Activated naive CD4-positive, alpha-beta T cell treated with anti-CD3 and anti-CD28 coated beads for 36 hours (primary cell): ENCODE results near the gene PLD1. TPM values are rescaled to one million over a fixed set of nuclear protein-coding genes. Genes with fewer than 3 reads are reported as not detected.

ENCODE experiments used
- CTCF ChIA-PET: fragments of 350-600 bp; sonication (Branson Sonifier 250); formaldehyde crosslinking; loops from one replicate; lab custom pipeline; 2021; ENCODE audit warnings: antibody characterized with exemption; lab: Charles Lee
- DNase-seq: peaks from one replicate; pipeline ENCODE4 v3.0.0-alpha.2; 2020
- H3K27ac Mint-ChIP-seq: one replicate; pipeline ENCODE4 v1.8.0; 2021; ENCODE audit warnings: mild to moderate bottlenecking, mixed read lengths
- H3K27me3 Mint-ChIP-seq: one replicate; pipeline ENCODE4 v1.8.0; 2021; ENCODE audit warnings: low read depth, mixed read lengths
- H3K36me3 Mint-ChIP-seq: one replicate; pipeline ENCODE4 v1.8.0; 2021; ENCODE audit warnings: low read depth, mixed read lengths
- H3K4me1 Mint-ChIP-seq: one replicate; pipeline ENCODE4 v1.8.0; 2021; ENCODE audit warnings: low read depth, mixed read lengths
- H3K4me3 Mint-ChIP-seq: one replicate; pipeline ENCODE4 v1.8.0; 2021; ENCODE audit warnings: mild to moderate bottlenecking, moderate library complexity, mixed read lengths
- H3K9me3 Mint-ChIP-seq: one replicate; pipeline ENCODE4 v1.8.0; 2021; ENCODE audit warnings: mixed read lengths
- intact Hi-C: fragments of 100-400 bp; cut with micrococcal nuclease; formaldehyde crosslinking; loops from one replicate; pipeline ENCODE4 v1.15.1; 2023
- total RNA-seq, 2 experiments: library from RNA; stranded (reverse); gene quantifications; one replicate each; pipeline ENCODE4 v1.2.3, GENCODE V29; 2021

The PLD1 gene
- total RNA-seq, 2 experiments from 2014 or later: 0.25 TPM; not detected in 1

GRCh38 chr3:171600030-171600429, 210.3 kb downstream of the PLD1 start:
- intact Hi-C loops: no loop called here
- CTCF ChIA-PET: interaction anchor here (0.8 kb wide), 1 partner anchor 38 kb away, joined by 9 read pairs; no protein-coding TSS in a partner anchor
- DNase-seq: no peak
- no peak overlapping the region for H3K4me3 Mint-ChIP-seq
- no peaks in the 10 kb centered on the region for H3K27me3 Mint-ChIP-seq
- H3K27ac Mint-ChIP-seq: no peak overlapping the region
- H3K36me3 Mint-ChIP-seq: no peaks in the 10 kb centered on the region
- H3K9me3 Mint-ChIP-seq: no peaks in the 10 kb centered on the region
- H3K4me1 Mint-ChIP-seq: no peaks in the 10 kb centered on the region

GRCh38 chr3:171598990-171599389, 211.3 kb downstream of the PLD1 start:
- H3K27me3 Mint-ChIP-seq: peaks cover 3% of the 10 kb centered on the region
- intact Hi-C loops: no loop called here
- H3K27ac Mint-ChIP-seq: no peak overlapping the region
- H3K36me3 Mint-ChIP-seq: no peaks in the 10 kb centered on the region
- no peak overlapping the region for H3K4me3 Mint-ChIP-seq
- no peaks in the 10 kb centered on the region for H3K4me1 Mint-ChIP-seq
- DNase-seq: no peak
- no peaks in the 10 kb centered on the region for H3K9me3 Mint-ChIP-seq
- CTCF ChIA-PET: no interaction called here

- intact Hi-C loops: no loop called here
- no peaks in the 10 kb centered on the region for H3K36me3 Mint-ChIP-seq
- no peaks in the 10 kb centered on the region for H3K4me1 Mint-ChIP-seq
- DNase-seq: no peak
- H3K4me3 Mint-ChIP-seq: no peak overlapping the region
- no peak overlapping the region for H3K27ac Mint-ChIP-seq
- H3K27me3 Mint-ChIP-seq: peaks cover 3% of the 10 kb centered on the region
- H3K9me3 Mint-ChIP-seq: no peaks in the 10 kb centered on the region
- CTCF ChIA-PET: no interaction called here
These were observed 217.5 kb downstream of the PLD1 start for GRCh38 chr3:171592786-171593185.

- Mint-ChIP-seq H3K4me1 (no peaks in the 10 kb centered on the region), H3K9me3 (no peaks in the 10 kb centered on the region), H3K4me3 (no peak overlapping the region), H3K27ac (no peak overlapping the region), H3K27me3 (peaks cover 3% of the 10 kb centered on the region), H3K36me3 (no peaks in the 10 kb centered on the region)
- intact Hi-C loops: no loop called here
- CTCF ChIA-PET: no interaction called here
- DNase-seq: no peak
These were observed 219.2 kb downstream of the PLD1 start for GRCh38 chr3:171591070-171591469.

- H3K27ac Mint-ChIP-seq: no peak overlapping the region
- intact Hi-C loops: no loop called here
- H3K36me3 Mint-ChIP-seq: no peaks in the 10 kb centered on the region
- CTCF ChIA-PET: no interaction called here
- DNase-seq: no peak
- no peak overlapping the region for H3K4me3 Mint-ChIP-seq
- H3K9me3 Mint-ChIP-seq: no peaks in the 10 kb centered on the region
- H3K4me1 Mint-ChIP-seq: no peaks in the 10 kb centered on the region
- no peaks in the 10 kb centered on the region for H3K27me3 Mint-ChIP-seq
These were observed 224.0 kb downstream of the PLD1 start for GRCh38 chr3:171586274-171586673.

GRCh38 chr3:171585039-171585438, 225.2 kb downstream of the PLD1 start:
- H3K36me3 Mint-ChIP-seq: no peaks in the 10 kb centered on the region
- intact Hi-C loops: no loop called here
- no peak for DNase-seq
- no peak overlapping the region for H3K4me3 Mint-ChIP-seq
- no peak overlapping the region for H3K27ac Mint-ChIP-seq
- H3K4me1 Mint-ChIP-seq: no peaks in the 10 kb centered on the region
- H3K27me3 Mint-ChIP-seq: no peaks in the 10 kb centered on the region
- no peaks in the 10 kb centered on the region for H3K9me3 Mint-ChIP-seq
- CTCF ChIA-PET: no interaction called here

- H3K27ac Mint-ChIP-seq: no peak overlapping the region
- H3K9me3 Mint-ChIP-seq: no peaks in the 10 kb centered on the region
These were observed 226.2 kb downstream of the PLD1 start for GRCh38 chr3:171584100-171584499.

GRCh38 chr3:171574556-171575240, 235.6 kb downstream of the PLD1 start:
- CTCF ChIA-PET: interaction anchor here (0.6 to 2.0 kb wide), 5 partner anchors 9 to 768 kb away, joined by 3 to 5 read pairs (median 4); no protein-coding TSS in a partner anchor
- DNase-seq: no peak
- intact Hi-C loops: no loop called here
- Mint-ChIP-seq H3K9me3 (peaks cover 4% of the 10 kb centered on the region), H3K27me3 (peaks cover 8% of the 10 kb centered on the region), H3K27ac (no peak overlapping the region), H3K36me3 (no peaks in the 10 kb centered on the region), H3K4me3 (no peak overlapping the region), H3K4me1 (no peaks in the 10 kb centered on the region)

More at GRCh38 chr3:171584100-171584499, 226.2 kb downstream of the PLD1 start:
- no peak for DNase-seq
- Mint-ChIP-seq H3K4me1 (no peaks in the 10 kb centered on the region), H3K27me3 (no peaks in the 10 kb centered on the region), H3K36me3 (no peaks in the 10 kb centered on the region), H3K4me3 (no peak overlapping the region)
- intact Hi-C loops: no loop called here
- CTCF ChIA-PET: no interaction called here

GRCh38 chr3:171569571-171570132, 240.6 kb downstream of the PLD1 start:
- H3K9me3 Mint-ChIP-seq: peaks cover 4% of the 10 kb centered on the region

GRCh38 chr3:171568766-171569165, 241.5 kb downstream of the PLD1 start:
- no peak for DNase-seq
- CTCF ChIA-PET: no interaction called here
- Mint-ChIP-seq H3K27me3 (no peaks in the 10 kb centered on the region), H3K36me3 (no peaks in the 10 kb centered on the region), H3K4me1 (no peaks in the 10 kb centered on the region), H3K27ac (no peak overlapping the region), H3K4me3 (no peak overlapping the region), H3K9me3 (peaks cover 4% of the 10 kb centered on the region)
- intact Hi-C loops: loop anchor here (10.0 kb wide), 1 partner anchor 694 kb away; the partner anchor contains the start of gene RPL22L1

More at GRCh38 chr3:171569571-171570132, 240.6 kb downstream of the PLD1 start:
- Mint-ChIP-seq H3K27ac (no peak overlapping the region), H3K4me3 (no peak overlapping the region), H3K4me1 (no peaks in the 10 kb centered on the region), H3K36me3 (no peaks in the 10 kb centered on the region), H3K27me3 (no peaks in the 10 kb centered on the region)
- intact Hi-C loops: loop anchor here (10.0 kb wide), 1 partner anchor 695 kb away; the partner anchor contains the start of gene RPL22L1
- CTCF ChIA-PET: interaction anchor here (1.4 kb wide), 1 partner anchor 407 kb away, joined by 4 read pairs; no protein-coding TSS in a partner anchor
- DNase-seq: no peak

GRCh38 chr3:171566803-171567422, 243.4 kb downstream of the PLD1 start:
- CTCF ChIA-PET: interaction anchor here (0.7 to 3.1 kb wide), 22 partner anchors 10 to 605 kb away, joined by 3 to 25 read pairs (median 4); partner anchors contain the start of gene TNIK
- Mint-ChIP-seq H3K27me3 (no peaks in the 10 kb centered on the region), H3K27ac (no peak overlapping the region), H3K9me3 (no peaks in the 10 kb centered on the region), H3K4me1 (peaks cover 9% of the 10 kb centered on the region), H3K36me3 (no peaks in the 10 kb centered on the region), H3K4me3 (no peak overlapping the region)
- DNase-seq: no peak
- intact Hi-C loops: loop anchor here (1.0 to 10.0 kb wide), 7 partner anchors 205 to 692 kb away; partner anchors contain the start of gene RPL22L1

GRCh38 chr3:171565481-171566058, 244.7 kb downstream of the PLD1 start:
- H3K27ac Mint-ChIP-seq: no peak overlapping the region
- H3K4me1 Mint-ChIP-seq: peaks cover 20% of the 10 kb centered on the region
- no peaks in the 10 kb centered on the region for H3K9me3 Mint-ChIP-seq
- no peak for DNase-seq
- no peak overlapping the region for H3K4me3 Mint-ChIP-seq
- no peaks in the 10 kb centered on the region for H3K27me3 Mint-ChIP-seq
- intact Hi-C loops: loop anchor here (1.0 to 10.0 kb wide), 5 partner anchors 237 to 691 kb away; partner anchors contain the start of gene RPL22L1
- no peaks in the 10 kb centered on the region for H3K36me3 Mint-ChIP-seq
- CTCF ChIA-PET: interaction anchor here (0.5 to 3.1 kb wide), 27 partner anchors 9 to 516 kb away, joined by 3 to 25 read pairs (median 4); partner anchors contain the start of gene TNIK
